CD4-positive, alpha-beta T cell treated with Interferon gamma for 1 hour (primary cell): ENCODE results near the gene ZNF207.
"Not testable (repeated sequence)": the region's sequence is repeated elsewhere in the genome, so short reads cannot be mapped to it uniquely, and the experiment has no call there.

ENCODE experiments used
- DNase-seq: peaks from one replicate; pipeline ENCODE4 v3.0.0-alpha.2; 2020

ZNF207 gene

DNA sequence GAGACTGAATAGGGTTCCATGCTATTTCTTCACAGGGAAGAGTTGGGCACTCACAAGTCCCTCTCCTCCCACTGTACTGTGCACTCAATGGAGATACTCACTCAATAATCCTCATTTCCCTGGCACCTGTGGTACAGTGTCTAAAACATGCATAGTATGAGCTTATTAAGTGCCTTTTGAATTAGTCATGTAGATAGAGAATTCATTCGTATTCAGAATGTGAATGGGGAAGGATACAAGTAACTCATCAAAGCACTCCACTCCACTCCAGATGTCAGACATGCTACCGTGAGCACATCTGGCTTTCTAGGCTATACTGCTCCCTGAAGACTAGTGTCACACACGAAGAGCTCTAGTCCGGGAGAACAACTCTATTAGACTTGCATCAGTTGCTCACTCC, 14.3 kb upstream of the ZNF207 start:
- DNase-seq = no peak

DNA sequence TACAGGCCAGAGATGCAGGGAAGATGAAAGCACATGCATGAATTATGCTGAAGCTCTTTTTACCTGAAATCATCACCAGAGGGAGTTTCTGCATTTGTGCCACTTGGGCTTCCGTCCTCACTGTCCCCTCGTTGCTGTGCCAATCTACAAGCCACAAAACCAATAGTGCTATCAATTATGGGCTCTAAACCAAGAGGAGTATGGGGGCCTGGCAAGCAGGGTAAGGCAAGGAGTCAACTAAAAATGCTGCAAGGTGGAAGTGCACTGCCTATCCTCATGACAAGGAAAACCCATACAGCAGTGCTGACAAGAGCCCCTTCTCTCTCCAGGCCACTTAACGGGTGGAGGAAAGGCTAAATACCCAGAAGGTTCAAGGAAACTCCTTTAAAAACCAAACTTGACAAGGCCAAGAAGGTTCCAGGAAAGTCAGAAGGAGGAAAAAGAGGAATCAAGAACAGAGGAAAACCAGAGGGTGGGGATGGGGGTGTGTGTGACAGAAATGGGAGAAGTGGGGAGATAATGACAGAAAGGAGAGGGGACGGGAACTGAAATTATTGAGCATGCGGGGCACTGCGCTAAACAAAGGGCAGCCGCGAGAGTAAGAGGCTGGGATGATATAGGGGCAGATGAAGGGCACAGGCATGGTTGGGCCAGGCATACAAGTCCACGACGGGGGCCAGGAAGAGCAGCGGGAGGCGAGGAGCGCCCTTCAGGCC, 8.7 kb upstream of the ZNF207 start:
- DNase-seq = peak; percentile 53

DNA sequence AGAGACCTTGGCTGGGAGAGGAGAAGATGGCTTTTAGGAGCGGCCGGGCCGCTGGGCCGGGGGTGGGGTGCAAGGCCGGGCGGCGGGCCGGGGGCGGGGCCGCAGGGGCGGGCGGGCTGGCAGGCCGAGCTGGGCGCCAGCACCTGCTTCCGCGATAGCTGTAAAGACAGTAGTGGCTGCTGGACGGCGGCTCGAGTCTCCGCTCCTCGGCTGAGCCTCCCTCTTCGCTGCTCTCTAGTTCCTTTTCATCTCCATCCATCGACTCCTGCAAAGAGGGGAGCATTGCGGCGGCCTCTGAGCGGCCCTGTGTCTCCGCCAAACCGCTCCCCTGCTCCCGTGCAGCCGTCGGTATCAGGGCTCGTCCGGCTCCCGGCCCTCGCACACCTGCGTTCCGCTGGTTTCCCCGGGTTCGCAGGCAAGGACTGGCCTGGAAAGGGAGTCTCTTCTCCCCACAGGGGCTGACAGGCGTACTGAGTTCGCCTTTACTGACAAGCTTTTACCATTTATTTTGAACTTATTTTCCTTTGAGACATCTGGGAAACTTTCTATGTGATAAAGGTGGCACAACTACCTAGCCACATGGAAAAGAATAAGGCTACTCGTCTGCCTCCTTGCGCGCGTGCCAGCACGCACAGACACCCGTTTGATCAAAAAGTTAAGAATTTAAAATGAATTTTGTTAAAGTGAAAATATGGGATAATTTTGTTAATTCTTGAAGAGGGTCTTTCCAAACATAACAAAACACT, 7.9 kb upstream of the ZNF207 start, which contains the start of gene C17orf75:
C17orf75 (minus strand) TSS at position 317 of the 746 bp plus-strand sequence; CDS start at position 283, 34 bp downstream.
- peak; percentile 67 for DNase-seq

DNA sequence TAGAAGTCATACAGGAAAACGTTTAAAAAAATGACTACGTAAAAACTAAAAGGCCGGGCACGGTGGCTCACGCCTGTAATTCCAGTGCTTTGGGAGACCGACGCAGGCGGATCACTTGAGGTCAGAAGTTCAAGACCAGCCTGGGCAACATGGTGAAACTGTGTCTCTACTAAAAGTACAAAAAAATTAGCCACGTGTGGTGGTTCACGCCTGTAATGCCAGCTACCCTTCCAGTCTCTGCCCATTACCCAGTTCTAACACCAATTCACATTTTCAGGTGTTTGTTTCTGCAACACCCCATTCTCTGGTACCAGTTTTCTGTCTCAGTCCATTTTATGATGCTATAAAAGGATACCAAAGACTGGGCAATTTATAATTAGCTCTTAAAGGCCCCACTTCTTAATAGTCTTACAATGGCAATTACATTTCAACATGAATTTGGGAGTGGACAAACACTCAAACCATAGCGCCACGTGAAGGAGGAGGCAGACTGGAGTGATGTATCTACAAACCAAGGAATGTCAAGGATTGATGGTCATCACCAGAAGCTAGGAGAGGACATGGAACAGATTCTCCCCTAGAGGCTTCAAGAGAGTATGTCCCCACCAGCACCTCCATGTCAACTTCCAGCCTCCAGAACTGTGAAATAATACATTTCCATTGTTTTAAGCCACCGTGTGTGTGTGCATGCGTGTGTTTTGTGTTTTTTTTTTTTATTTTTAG, 7.2 kb upstream of the ZNF207 start:
- DNase-seq = no peak

DNA sequence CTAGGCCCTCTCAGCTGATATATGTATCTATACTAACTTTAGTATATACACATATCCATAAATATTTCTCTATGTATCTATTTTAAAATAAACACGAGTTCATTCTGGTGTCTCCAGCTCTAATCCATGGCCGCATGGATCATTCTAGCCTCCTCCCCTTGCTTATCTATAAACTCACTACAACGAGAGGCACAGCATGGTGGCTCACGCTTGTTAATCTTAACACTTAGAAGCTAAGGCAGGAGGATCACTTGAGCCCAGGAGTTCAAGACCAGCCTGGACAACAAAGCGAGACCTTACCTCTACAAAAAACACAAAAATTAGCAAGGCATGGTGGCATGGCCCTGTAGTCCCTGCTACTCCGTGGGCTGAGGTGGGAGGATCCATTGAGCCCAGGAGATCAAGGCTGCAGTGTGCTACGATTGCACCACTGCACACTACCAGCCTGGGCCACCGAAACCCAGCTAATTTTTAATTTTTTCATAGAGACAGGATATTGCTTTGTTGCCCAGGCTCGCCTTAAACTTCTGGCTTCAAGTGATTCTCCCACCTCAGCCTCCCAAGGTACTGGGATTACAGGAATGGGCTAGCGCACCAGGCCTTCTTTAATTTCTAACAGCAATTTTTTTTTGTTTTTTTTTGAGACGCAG, 3.9 kb upstream of the ZNF207 start:
- no peak for DNase-seq

DNA sequence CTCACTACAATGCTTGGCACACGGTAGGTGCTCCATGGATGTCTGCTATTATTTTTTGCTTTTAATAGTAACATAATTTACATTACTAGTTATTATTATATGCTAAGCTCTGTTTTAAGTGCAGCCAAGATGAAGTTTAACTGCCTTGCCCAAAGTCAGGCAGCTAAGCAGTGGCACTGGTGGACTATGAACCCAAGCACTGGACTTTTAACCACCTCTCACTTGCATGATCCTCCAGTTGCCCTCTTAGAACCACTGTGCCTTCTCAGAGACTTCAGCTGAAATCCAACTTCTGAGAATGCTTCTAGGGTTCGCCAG, 1.5 kb upstream of the ZNF207 start:
- DNase-seq = no peak

DNA sequence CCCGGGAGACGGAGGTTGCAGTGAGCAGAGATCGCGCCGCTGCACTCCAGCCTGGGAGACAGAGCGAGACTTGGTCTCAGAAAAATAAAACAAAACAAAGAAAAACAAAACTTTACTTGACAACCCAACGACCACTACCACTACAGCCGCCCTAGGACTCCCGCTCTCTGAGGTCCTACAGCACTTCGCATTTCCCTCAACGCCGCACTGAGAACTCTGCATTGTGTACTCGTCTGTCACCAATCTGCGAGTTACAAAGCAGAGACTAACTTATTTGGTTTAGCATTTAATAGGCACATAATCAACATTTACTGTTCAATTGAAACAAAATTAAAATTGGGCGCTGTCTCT, 479 bp upstream of the ZNF207 start:
- no peak for DNase-seq

DNA sequence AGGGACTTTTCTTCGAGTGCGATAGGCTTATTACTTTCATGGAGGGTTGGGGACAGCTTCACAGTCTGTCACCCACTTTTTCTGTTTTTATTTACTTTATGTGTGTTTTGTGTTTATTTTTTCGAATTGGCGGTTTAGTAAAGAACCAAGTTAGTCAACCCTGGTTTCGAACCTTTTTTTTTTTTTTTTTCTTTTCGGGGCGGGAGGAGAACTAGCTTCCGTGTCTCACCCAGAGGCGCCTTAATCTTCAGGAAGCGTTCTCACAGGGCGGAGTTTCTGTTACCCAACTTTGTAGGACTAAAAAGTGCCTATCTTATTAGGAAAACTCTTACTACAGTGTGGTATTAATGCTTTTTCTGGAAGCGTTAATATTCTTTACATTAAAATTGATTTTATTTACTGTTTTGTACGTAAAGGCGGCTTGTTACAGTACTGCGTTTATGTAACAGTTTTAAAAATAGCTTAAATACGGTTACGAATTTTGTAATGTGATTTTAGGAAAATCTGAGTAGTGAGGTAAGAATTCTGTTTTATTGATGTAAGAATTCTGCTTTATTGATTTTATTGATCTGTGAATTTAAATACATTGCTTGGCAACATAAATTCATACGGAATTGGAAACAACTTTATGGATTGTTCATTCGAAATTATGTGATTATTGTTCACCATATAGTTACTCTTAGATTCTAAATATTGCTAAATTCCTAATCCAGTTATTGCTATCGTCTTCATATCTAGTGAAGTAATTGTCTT, 885 bp downstream of the ZNF207 start:
- DNase-seq = peak; percentile 44

DNA sequence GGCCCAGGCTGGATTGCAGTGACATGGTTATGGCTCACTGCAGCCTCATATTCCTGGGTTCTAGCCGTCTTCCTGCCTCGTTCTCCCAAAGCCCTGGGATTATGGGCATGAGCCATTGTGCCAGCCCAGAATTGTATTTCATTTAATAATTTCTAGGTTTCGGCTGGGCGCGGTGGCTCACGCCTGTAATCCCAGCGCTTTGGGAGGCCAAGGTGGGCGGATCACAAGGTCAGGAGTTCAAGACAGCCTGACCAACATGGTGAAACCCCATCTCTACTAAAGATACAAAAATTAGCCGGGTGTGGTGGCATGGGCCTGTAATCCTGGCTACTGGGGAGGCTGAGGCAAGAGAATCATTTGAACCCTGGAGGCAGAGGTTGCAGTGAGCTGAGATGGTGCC, 2.8 kb downstream of the ZNF207 start:
- DNase-seq = not testable (repeated sequence)

DNA sequence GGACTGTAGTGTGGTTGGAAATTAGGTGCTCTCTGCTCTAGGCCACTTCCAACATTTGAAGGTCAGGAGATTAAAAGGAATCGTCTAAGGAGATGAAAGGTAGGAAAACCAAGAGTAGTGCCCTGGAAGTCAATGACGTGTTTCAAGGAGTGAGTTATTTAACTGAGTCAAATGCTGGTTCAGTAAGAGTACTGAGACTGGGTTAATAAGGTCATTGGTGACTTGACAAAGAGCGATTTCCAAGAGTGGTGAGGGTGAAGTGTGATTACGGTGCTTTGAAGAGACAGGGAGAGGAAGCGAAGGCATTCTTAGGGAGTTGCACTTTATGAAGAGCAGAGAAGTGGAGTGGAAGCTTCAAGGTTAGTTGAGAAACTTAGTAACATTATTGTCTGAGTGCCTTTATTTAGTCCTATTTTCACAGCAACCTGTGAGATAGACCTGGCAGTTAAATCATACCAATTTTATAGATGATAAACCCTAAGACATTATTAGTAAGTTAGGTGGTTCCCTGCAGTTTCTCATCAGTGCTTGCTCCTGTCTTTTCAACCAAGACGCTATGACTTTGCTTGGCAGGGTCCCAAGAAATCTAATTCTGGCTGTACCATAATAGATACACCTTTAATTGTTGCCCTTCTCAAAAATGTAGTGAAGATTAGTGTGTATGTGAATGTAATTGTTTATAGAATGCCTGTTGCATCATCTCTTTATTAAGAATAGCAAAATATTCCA, 5.9 kb downstream of the ZNF207 start:
- DNase-seq = no peak

DNA sequence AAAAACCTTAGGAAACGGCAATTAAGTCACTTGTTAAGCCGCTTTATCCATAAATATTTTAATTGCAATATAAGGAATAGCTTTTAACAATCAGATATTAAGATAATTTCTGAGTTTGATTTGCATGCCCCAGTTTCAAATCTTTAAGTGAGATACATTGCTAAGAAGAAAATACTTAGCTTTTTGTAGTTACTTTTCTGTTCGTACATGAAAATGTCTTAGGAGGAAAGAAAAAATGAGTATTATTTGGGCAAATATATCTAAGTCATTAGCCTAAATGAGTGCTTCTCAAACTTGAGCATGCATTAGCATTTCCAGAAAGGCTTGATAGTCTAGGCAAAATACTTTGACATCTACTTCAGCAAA, 6.4 kb downstream of the ZNF207 start:
- DNase-seq = no peak

DNA sequence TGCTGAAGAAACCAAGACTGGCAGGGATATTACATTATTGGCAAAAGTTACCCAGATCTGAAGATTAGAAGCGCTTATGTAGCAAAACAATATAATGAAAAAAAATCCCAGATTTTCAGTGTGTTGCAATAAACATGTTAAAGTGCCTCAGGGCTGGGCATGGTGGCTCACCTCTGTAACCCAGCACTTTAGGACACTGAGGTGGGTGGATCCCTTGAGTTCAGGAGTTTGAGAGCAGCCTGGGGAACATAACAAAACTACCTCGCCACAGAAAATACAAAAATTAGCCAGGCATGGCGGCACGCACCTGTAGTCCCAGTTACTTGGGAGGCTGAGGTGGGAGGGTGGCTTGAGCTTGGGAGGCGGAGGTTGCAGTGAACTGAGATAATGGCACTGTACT, 6.8 kb downstream of the ZNF207 start:
- DNase-seq = no peak

DNA sequence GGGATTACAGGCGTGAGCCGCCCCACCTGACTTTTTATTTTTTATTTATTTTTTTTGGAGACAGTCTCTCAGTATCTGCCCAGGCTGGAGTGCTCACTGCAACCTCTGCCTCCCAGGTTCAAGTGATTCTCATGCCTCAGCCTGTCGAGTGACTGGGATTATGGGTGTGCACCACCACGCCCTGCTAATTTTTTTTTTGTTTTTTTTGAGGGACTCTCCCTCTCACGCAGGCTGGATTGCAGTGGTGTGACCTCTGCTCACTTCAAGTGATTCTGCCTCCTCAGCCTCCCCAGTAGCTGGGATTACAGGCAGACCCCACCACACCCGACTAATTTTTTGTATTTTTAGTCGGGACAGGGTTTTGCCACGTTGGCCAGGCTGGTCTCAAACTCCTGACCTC, 7.7 kb downstream of the ZNF207 start:
- DNase-seq = no peak

DNA sequence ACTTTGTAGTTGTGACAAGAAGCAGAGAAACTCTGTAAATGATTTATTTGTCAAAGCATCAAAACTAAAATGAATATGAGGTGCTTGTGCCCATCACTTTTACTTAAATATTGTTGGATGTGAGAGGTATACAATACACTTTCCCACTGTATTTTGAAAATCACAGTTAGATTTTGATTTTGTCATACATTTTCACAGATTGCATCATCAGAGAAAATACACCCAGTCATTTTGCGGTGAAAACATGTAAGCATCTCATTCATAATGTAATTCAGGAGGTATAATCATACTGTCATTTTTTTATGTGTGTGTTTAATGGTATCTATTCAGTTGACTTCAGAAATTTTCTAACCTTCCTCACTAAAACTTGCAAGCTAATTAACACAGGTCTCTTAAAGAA, 11.3 kb downstream of the ZNF207 start:
- no peak for DNase-seq

DNA sequence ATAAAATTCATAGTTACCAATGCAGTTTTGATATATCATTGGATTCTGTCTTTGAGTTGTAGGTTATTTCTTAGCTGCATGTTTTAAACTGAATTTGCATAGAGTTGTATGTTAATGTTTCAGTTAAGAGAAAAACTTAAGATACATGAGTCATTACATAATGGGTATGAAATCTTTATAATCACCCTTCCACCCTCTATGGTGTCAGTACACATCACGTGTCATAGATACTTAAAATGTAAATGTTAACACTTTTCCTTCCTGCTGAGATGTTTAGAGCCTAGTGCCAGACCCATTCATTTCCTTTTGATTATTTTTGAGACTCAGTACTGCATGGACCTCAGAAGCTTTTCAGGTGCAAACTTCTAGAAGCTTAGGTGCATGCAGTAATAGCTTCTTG, 20.5 kb downstream of the ZNF207 start:
- no peak for DNase-seq

DNA sequence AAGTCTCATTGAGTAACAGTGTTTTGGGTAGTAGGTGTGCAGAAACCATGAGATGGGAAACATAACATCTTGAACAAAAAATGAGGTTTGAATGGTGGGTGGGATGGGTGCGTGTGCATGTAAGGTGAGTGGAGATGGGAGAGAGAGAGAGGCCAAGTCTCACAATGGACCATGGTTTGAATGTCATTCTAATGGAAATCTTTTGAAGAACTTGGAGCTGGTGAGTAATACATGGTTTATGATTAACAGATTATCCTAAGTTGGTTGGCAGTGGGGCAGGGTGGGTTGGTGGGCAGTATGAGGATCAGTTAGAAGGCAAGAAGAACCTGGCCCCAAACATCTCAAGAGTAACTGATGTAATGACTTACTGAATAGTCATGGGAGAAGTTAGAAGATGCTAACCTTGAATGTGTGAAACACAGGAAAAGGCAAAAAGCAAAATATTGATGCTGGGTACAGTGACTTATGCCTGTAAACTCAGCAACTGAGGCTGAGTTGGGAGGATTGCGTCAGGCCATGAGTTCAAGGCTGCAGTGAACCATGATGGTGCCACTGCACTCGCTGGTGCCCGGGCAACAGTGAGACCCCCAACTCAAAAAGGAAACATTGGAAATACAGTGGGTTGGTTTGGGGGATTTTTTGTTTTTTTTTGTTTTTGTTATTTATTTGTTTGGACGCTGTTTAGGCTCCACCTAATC, 32.7 kb downstream of the ZNF207 start:
- no peak for DNase-seq

DNA sequence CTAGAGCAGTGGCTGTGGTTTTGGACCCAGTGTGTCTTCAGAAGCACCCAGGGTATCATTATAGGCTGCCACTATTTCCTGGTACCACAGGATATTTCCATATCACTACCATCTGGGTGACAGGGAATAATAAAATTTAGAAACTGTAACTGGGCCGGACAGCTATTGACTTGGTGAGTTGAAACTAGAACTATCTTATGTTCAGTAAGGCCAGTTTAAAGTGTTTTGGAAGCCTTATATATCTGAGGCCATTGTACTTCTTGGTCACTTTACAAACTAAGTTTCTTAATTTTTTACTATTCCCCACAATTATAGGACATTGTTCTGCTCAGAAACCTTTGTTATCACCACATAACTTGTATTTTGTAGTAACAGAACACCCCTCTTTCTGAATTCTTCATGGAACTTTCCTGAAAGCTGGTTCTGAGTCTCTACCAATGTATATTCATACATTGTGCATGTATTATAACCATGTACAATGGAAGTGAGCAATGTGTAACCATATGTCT, 34.0 kb downstream of the ZNF207 start:
- DNase-seq = no peak

DNA sequence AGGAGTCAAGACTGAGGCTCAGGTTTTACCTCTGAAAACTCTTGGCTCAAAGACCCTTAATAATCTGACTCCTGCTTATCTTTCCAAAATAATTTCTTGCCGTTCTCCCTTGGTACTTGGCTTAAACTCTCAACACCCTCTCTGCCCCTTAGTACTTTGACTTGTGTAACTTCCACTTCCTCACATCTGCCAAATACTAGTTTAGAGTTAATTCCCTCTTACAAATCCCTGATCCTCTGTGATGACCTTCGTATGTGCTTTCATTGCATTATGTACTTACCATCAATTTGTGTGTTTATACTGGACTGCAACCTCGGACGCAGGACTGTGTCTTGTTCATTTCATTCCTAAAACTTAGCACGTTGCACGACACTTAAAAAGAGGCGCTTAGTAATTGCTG, 35.2 kb downstream of the ZNF207 start:
- DNase-seq = no peak

DNA sequence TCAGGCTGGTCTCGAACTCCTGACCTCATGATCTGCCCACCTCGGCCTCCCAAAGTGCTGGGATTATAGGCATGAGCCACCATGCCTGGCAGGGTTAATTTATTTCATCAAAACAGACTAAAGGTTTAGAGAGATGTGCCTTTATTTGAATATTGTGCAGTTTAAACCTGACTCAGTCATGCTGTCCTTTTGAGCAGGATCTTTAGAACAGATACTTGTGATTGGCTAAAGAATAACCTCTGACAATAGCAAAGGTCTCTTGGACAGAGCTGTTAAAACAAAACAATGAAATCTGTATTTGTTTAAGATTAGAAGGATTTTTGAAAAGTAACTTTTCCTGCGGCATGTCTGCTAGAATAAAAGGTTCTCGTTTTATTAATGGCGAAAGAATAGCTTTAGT, 36.0 kb downstream of the ZNF207 start:
- DNase-seq = no peak

DNA sequence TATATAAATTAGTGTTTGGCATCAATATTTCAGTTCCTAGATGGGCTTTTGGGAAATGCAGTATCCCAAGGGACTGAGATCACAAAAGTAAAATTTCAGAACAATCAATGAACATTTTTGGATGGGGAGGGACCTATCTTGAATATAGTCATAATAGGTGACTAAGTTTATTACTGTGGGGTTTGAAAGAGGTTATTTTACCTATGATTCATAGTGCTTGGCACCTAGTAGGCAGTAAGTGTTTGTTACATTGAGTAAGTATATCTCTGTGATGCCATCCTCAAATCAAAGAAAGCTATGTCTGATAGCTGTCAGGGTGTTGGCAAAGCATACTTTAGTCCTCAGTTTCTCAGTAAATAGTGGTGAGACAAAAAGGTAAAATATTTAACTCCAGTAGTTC, 36.9 kb downstream of the ZNF207 start:
- no peak for DNase-seq

DNA sequence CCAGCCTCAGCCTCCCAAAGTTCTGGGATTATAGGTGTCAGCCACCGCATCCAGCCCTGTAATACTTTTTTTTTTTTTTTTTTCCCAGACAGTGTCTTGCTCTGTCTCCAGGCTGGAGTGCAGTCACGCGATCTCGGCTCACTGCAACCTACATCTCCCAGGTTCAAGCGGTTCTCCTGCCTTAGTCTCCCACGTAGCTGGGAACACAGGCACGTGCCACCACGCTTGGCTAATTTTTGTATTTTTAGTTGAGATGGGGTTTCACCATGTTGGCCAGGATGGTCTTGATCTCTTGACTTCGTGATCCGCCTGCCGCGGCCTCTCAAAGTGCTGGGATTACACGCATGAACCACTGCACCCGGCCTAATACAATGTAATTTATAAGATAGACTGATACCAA, 38.2 kb downstream of the ZNF207 start:
- not testable (repeated sequence) for DNase-seq
